K562 (cell line): Measurements from ENCODE around the gene UNC119. TPM values are rescaled to one million over a fixed set of nuclear protein-coding genes. Genes with fewer than 3 reads are reported as not detected.

Experiments
- BRF1 ChIP-seq: IDR thresholded peaks from 3 replicates; pipeline ENCODE4 v1.6.1; 2011; ENCODE audit warnings: borderline replicate concordance, mild to moderate bottlenecking; ENCODE audit not compliant: insufficient read length; ENCODE audit errors: extremely low read depth
- CUX1 ChIP-seq: fragments of 200-800 bp; sonication (Bioruptor generic); IDR thresholded peaks from 2 replicates; pipeline ENCODE4 v1.6.1; 2016; ENCODE audit warnings: missing genetic modification characterization, missing compliant biosample characterization
- FOXK2 ChIP-seq, 2 experiments: fragments of 450-650 bp; IDR thresholded peaks in 1 of 2; conservative IDR thresholded peaks in 1 of 2; 2 replicates each; pipeline ENCODE4 v1.6.1; 2016; ENCODE audit warnings: low read depth in 2 of 2, mild to moderate bottlenecking in 1 of 2
- MCM5 ChIP-seq: fragments of 450-650 bp; IDR thresholded peaks from 2 replicates; pipeline ENCODE4 v1.6.1; 2016; ENCODE audit warnings: low read depth
- MEIS2 ChIP-seq: fragments of 450-650 bp; IDR thresholded peaks from 2 replicates; pipeline ENCODE4 v1.6.1; 2014; ENCODE audit warnings: mild to moderate bottlenecking; ENCODE audit not compliant: partially characterized antibody
- NFE2 ChIP-seq: IDR thresholded peaks from 2 replicates; pipeline ENCODE4 v1.6.1; 2014; ENCODE audit warnings: antibody characterized with exemption, low read depth
- NR3C1 ChIP-seq: sonication (generic); formaldehyde crosslinking; IDR thresholded peaks from 2 replicates; pipeline ENCODE4 v1.8.1; 2022; ENCODE audit warnings: missing genetic modification reagents
- PTRF ChIP-seq: fragments of 450-650 bp; IDR thresholded peaks from 2 replicates; pipeline ENCODE4 v1.6.1; 2016; ENCODE audit warnings: mild to moderate bottlenecking, missing genetic modification characterization, missing compliant biosample characterization
- SNIP1 ChIP-seq: fragments of 450-650 bp; IDR thresholded peaks from 2 replicates; pipeline ENCODE4 v1.7.1; 2017; ENCODE audit warnings: low read depth, mild to moderate bottlenecking
- THRAP3 ChIP-seq: fragments of 450-650 bp; IDR thresholded peaks from 2 replicates; pipeline ENCODE4 v1.6.1; 2016; ENCODE audit warnings: mild to moderate bottlenecking, inconsistent platforms, borderline replicate concordance
- ZNF165 ChIP-seq: fragments of 250-450 bp; sonication (Bioruptor Pico); IDR thresholded peaks from 2 replicates; pipeline ENCODE4 v1.4.0; 2020; ENCODE audit warnings: borderline replicate concordance
- polyA plus RNA-seq, 8 experiments: library from polyadenylated mRNA; depleted of rRNA in 4 of 8; stranded (reverse) in 5 of 8; unstranded in 3 of 8; fragments of >200 nt; fragmentation: Nextera tagmentation in 2 of 8; fragmentation: Illumina TruSeq in 1 of 8; extraction: Ambion mirVana in 2 of 8; extraction: Trizol in 1 of 8; gene quantifications; 2 replicates each; pipeline versions ENCODE4 v1.2.1 to v1.2.3, GENCODE V29; 2011 to 2014; ENCODE audit warnings: inconsistent platforms in 1 of 8, missing spikeins in 1 of 8
- total RNA-seq, 7 experiments: library from RNA; depleted of rRNA in 6 of 7; stranded (reverse); fragments of >200 nt in 6 of 7; fragmentation: Illumina TruSeq in 2 of 7; extraction: Trizol in 2 of 7; gene quantifications; 2 replicates each; pipeline versions ENCODE4 v1.2.1 to v1.2.3, GENCODE V29; 2011 to 2021; ENCODE audit warnings: low replicate concordance in 1 of 7
- TF ChIP-seq, protein P1 (sequence below): sonication (generic); formaldehyde crosslinking; IDR thresholded peaks from 2 replicates; pipeline ENCODE4 v1.8.0; 2022; ENCODE audit warnings: mild to moderate bottlenecking, missing genetic modification reagents
- TF ChIP-seq, protein P2 (sequence below): fragments of 150-350 bp; IDR thresholded peaks from 2 replicates; pipeline ENCODE4 v1.6.1; 2014; ENCODE audit warnings: low read depth, mild to moderate bottlenecking, low read length, borderline replicate concordance
- TF ChIP-seq, protein P3 (sequence below), 2 experiments: IDR thresholded peaks in 1 of 2; conservative IDR thresholded peaks in 1 of 2; 2 replicates each; pipeline ENCODE4 v1.6.1; 2016; ENCODE audit warnings: low read depth in 2 of 2, mild to moderate bottlenecking in 1 of 2, missing compliant biosample characterization in 1 of 2, missing genetic modification characterization in 1 of 2, moderate library complexity in 1 of 2

UNC119 gene
- total and polyA plus RNA-seq, 9 of the 15 experiments (the other 6 are each of a cell fraction or from before 2014, with no cell fraction given): 0.37 to 47.7 (median 16.3) TPM

DNA sequence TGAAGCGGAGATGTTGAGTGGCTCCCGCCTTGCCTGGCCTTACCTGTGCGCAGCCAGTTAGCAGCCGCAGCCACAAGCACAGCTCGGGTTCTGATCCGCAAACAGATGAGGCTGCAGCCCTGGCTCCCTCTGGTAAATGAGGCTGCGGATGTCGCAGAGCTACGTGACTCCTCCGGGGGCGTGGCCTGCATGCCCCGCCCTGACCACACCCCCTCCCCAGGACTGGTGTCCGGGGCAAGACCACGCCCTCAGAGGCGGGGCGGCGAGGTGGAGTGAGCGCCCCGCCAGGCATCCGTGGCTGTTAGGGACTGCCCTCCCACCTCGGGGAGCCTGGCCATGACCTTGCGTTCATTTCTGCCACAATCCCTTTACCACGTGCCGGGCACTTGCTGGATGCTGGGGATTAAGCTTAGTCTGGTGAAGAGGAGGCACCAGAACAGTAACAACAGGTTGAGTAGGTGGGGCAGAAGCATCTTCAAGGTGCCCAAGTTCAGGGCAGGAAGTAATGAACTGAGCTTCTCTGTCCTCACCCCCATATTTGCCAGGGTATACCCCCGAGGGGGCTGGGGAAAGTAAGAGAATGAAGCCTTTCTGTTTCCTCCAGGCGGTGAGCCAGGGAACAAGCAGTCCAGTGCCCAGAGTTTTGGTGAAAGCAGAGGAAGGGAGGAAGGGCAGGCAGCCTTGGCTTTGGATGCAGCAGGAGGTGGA is 24.5 kb upstream of the UNC119 start, which contains the start of gene ALDOC (continued):
- TF ChIP-seq, protein P1, sequence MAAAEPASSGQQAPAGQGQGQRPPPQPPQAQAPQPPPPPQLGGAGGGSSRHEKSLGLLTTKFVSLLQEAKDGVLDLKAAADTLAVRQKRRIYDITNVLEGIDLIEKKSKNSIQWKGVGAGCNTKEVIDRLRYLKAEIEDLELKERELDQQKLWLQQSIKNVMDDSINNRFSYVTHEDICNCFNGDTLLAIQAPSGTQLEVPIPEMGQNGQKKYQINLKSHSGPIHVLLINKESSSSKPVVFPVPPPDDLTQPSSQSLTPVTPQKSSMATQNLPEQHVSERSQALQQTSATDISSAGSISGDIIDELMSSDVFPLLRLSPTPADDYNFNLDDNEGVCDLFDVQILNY: no peak
- TF ChIP-seq PTRF (tag): no peak
- TF ChIP-seq BRF1: no peak
- TF ChIP-seq, protein P2, sequence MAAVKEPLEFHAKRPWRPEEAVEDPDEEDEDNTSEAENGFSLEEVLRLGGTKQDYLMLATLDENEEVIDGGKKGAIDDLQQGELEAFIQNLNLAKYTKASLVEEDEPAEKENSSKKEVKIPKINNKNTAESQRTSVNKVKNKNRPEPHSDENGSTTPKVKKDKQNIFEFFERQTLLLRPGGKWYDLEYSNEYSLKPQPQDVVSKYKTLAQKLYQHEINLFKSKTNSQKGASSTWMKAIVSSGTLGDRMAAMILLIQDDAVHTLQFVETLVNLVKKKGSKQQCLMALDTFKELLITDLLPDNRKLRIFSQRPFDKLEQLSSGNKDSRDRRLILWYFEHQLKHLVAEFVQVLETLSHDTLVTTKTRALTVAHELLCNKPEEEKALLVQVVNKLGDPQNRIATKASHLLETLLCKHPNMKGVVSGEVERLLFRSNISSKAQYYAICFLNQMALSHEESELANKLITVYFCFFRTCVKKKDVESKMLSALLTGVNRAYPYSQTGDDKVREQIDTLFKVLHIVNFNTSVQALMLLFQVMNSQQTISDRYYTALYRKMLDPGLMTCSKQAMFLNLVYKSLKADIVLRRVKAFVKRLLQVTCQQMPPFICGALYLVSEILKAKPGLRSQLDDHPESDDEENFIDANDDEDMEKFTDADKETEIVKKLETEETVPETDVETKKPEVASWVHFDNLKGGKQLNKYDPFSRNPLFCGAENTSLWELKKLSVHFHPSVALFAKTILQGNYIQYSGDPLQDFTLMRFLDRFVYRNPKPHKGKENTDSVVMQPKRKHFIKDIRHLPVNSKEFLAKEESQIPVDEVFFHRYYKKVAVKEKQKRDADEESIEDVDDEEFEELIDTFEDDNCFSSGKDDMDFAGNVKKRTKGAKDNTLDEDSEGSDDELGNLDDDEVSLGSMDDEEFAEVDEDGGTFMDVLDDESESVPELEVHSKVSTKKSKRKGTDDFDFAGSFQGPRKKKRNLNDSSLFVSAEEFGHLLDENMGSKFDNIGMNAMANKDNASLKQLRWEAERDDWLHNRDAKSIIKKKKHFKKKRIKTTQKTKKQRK: no peak
- TF ChIP-seq CUX1 (CRISPR knock-in tag): no peak
- no peak for TF ChIP-seq SNIP1
- TF ChIP-seq THRAP3: no peak
- TF ChIP-seq MCM5: no peak
- TF ChIP-seq, protein P3, sequence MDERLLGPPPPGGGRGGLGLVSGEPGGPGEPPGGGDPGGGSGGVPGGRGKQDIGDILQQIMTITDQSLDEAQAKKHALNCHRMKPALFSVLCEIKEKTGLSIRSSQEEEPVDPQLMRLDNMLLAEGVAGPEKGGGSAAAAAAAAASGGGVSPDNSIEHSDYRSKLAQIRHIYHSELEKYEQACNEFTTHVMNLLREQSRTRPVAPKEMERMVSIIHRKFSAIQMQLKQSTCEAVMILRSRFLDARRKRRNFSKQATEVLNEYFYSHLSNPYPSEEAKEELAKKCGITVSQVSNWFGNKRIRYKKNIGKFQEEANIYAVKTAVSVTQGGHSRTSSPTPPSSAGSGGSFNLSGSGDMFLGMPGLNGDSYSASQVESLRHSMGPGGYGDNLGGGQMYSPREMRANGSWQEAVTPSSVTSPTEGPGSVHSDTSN (CRISPR knock-in tag; IDR thresholded peaks at IDR 0.05; ENCODE audit: low read depth): no peak
- TF ChIP-seq, protein P3 (tag; conservative IDR thresholded peaks at IDR 0.05; ENCODE audit: low read depth): no peak
- no peak for TF ChIP-seq MEIS2
- no peak for TF ChIP-seq ZNF165 (CRISPR knock-in tag)
- TF ChIP-seq FOXK2 (conservative IDR thresholded peaks at IDR 0.05 in 1 of 2, IDR thresholded peaks at IDR 0.05 in 1 of 2; ENCODE audit: low read depth in 2 of 2): peak; percentile 31; a peak in 2 of 4 replicates
- TF ChIP-seq NFE2: peak; percentile 49
- TF ChIP-seq NR3C1 (CRISPR knock-in tag): no peak
